Measurements from ENCODE around the gene PDE3B. TPM values are rescaled to one million over a fixed set of nuclear protein-coding genes. Genes with fewer than 3 reads are reported as not detected.
"Not testable (repeated sequence)": the region's sequence is repeated elsewhere in the genome, so short reads cannot be mapped to it uniquely, and the experiment has no call there.

Gene PDE3B
- 5.1 TPM for total RNA-seq

GRCh38 chr11:14643697-14644225 lies at the start of gene PDE3B:
TSS of gene PDE3B (plus strand) at chr11:14643804. CDS start at chr11:14644076, 272 bp downstream.
- DNase-seq (ENCODE audit: low spot score in 2 of 2): peak; percentile 36 to 90
- H3K4me3 ChIP-seq: peak within 1 kb of the TSS; percentile 77 to 83
- H3K27ac ChIP-seq: peak within 1 kb of the TSS; percentile 84 to 87
- H3K36me3 ChIP-seq: no peaks in the 10 kb centered on the region
- peaks cover 7 to 8% of the 10 kb centered on the region in 2 donors for H3K4me1 ChIP-seq
- peak in 1 of 3 experiments; percentile 6 for TF ChIP-seq CTCF (IDR thresholded peaks at IDR 0.05)
- no peaks in the 10 kb centered on the region for H3K27me3 ChIP-seq
- no peaks in the 10 kb centered on the region for H3K9me3 ChIP-seq
- intact Hi-C loops (cut with DNase I): loop anchor here (1.0 to 5.0 kb wide), 5 partner anchors 61 to 264 kb away; partner anchors contain the start of genes CYP2R1 and PSMA1

GRCh38 chr11:14595261-14595660 lies 48.3 kb upstream of the PDE3B start:
- intact Hi-C loops (cut with DNase I); H3K27ac ChIP-seq; H3K27me3 ChIP-seq; H3K4me1 ChIP-seq; H3K36me3 ChIP-seq; H3K4me3 ChIP-seq; DNase-seq (ENCODE audit: low spot score in 2 of 2): not testable (repeated sequence)
- H3K9me3 ChIP-seq: peaks cover 0 to 10% of the 10 kb centered on the region in 2 donors

GRCh38 chr11:14607713-14608112 lies 35.9 kb upstream of the PDE3B start:
- peaks cover 4 to 11% of the 10 kb centered on the region in 2 donors for H3K36me3 ChIP-seq
- H3K4me1 ChIP-seq: no peaks in the 10 kb centered on the region
- DNase-seq (ENCODE audit: low spot score in 2 of 2): no peak
- no peak overlapping the region for H3K4me3 ChIP-seq
- no peaks in the 10 kb centered on the region for H3K9me3 ChIP-seq
- no peak overlapping the region for H3K27ac ChIP-seq
- H3K27me3 ChIP-seq: no peaks in the 10 kb centered on the region
- intact Hi-C loops (cut with DNase I): no loop called here
- TF ChIP-seq CTCF (IDR thresholded peaks at IDR 0.05): no peak

GRCh38 chr11:14609902-14610301 lies 33.7 kb upstream of the PDE3B start:
- Histone ChIP-seq H3K9me3 (no peaks in the 10 kb centered on the region), H3K4me3 (no peak overlapping the region), H3K4me1 (no peaks in the 10 kb centered on the region), H3K27me3 (no peaks in the 10 kb centered on the region), H3K27ac (no peak overlapping the region), H3K36me3 (peaks cover 4 to 11% of the 10 kb centered on the region in 2 donors)
- intact Hi-C loops (cut with DNase I): no loop called here
- TF ChIP-seq CTCF (IDR thresholded peaks at IDR 0.05): no peak
- DNase-seq (ENCODE audit: low spot score in 2 of 2): no peak

GRCh38 chr11:14611939-14612338 lies 31.7 kb upstream of the PDE3B start:
- Histone ChIP-seq H3K36me3 (peaks cover 0 to 8% of the 10 kb centered on the region in 2 donors), H3K27ac (no peak overlapping the region), H3K27me3 (no peaks in the 10 kb centered on the region), H3K4me3 (no peak overlapping the region), H3K4me1 (no peaks in the 10 kb centered on the region), H3K9me3 (no peaks in the 10 kb centered on the region)
- no peak for DNase-seq (ENCODE audit: low spot score in 2 of 2)
- intact Hi-C loops (cut with DNase I): no loop called here
- TF ChIP-seq CTCF (IDR thresholded peaks at IDR 0.05): no peak

GRCh38 chr11:14612694-14613093 lies 30.9 kb upstream of the PDE3B start:
- Histone ChIP-seq H3K36me3 (peaks cover 0 to 6% of the 10 kb centered on the region in 2 donors), H3K27me3 (no peaks in the 10 kb centered on the region), H3K9me3 (no peaks in the 10 kb centered on the region), H3K27ac (no peak overlapping the region), H3K4me3 (no peak overlapping the region), H3K4me1 (no peaks in the 10 kb centered on the region)
- TF ChIP-seq CTCF (IDR thresholded peaks at IDR 0.05): no peak
- intact Hi-C loops (cut with DNase I): no loop called here
- DNase-seq (ENCODE audit: low spot score in 2 of 2): no peak
